Activated CD8-positive, alpha-beta T cell treated with anti-CD3 and anti-CD28 coated beads for 36 hours (primary cell): ENCODE data around the gene INTS11. TPM values are rescaled to one million over a fixed set of nuclear protein-coding genes. Genes with fewer than 3 reads are reported as not detected.

ENCODE experiments used
- ATAC-seq: fragments of 200-7000 bp; cut with Tn5 transposase; one replicate; pipeline ENCODE4 v1.10.0; 2021; ENCODE audit warnings: mild to moderate bottlenecking, moderate library complexity
- CTCF ChIA-PET: fragments of 350-600 bp; sonication (Branson Sonifier 250); formaldehyde crosslinking; loops from one replicate; lab custom pipeline; 2021; ENCODE audit warnings: antibody characterized with exemption; lab: Charles Lee
- POLR2A ChIA-PET: fragments of 350-600 bp; sonication (Branson Sonifier 250); formaldehyde crosslinking; loops from one replicate; lab custom pipeline; 2021; ENCODE audit warnings: antibody characterized with exemption; lab: Charles Lee
- DNase-seq: peaks from one replicate; pipeline ENCODE4 v3.0.0-alpha.2; 2020
- H3K27ac Mint-ChIP-seq: one replicate; pipeline ENCODE4 v1.8.0; 2021; ENCODE audit warnings: mild to moderate bottlenecking, mixed read lengths
- H3K27me3 Mint-ChIP-seq: one replicate; pipeline ENCODE4 v1.8.0; 2021; ENCODE audit warnings: mixed read lengths
- H3K36me3 Mint-ChIP-seq: one replicate; pipeline ENCODE4 v1.8.0; 2021; ENCODE audit warnings: low read depth, mixed read lengths
- H3K4me1 Mint-ChIP-seq: one replicate; pipeline ENCODE4 v1.8.0; 2021; ENCODE audit warnings: low read depth, mixed read lengths
- H3K4me3 Mint-ChIP-seq: one replicate; pipeline ENCODE4 v1.8.0; 2021; ENCODE audit warnings: mild to moderate bottlenecking, moderate library complexity, mixed read lengths
- H3K9me3 Mint-ChIP-seq: one replicate; pipeline ENCODE4 v1.8.0; 2021; ENCODE audit warnings: mixed read lengths
- intact Hi-C: fragments of 100-400 bp; cut with micrococcal nuclease; formaldehyde crosslinking; loops from one replicate; pipeline ENCODE4 v1.10.0; 2022
- microRNA-seq: library from miRNA; unstranded; fragments of <30 nt; microRNA quantifications from one replicate; pipeline ENCODE4 v1.2.0, GENCODE V29; 2022; ENCODE audit warnings: borderline microRNAs expressed, borderline replicate concordance
- total RNA-seq, 2 experiments: library from RNA; stranded (reverse); gene quantifications; one replicate each; pipeline ENCODE4 v1.2.3, GENCODE V29; 2021
- TF ChIP-seq, protein P1 (sequence below): fragments of 200-600 bp; IDR thresholded peaks from one replicate; pipeline ENCODE4 v1.8.0; 2022; ENCODE audit warnings: antibody characterized with exemption, mild to moderate bottlenecking

INTS11 gene
- total RNA-seq, 2 experiments from 2014 or later, result 110 to 122 TPM

DNA sequence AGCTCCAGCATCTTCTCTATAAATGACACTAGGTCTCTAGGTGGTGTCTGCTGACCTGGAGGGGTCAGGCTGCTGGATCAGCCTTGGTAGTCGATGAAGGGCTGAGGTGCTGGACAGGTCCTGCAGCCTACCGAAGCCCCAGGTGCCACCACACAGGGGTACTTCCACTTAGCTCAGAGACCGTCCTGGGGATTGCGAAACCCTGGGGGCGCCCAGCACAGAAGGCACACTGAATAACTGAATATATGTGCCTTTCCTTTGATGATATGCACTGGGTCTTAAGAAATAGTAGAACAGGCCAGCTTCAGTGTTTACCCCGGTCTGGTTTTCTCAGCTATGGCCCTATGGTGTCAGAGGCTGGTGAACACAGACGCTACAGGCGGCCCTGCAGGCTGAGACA, 61.7 kb downstream of the INTS11 start:
- intact Hi-C loops, result no loop called here
- Mint-ChIP-seq H3K27me3 (no peaks in the 10 kb centered on the region), H3K9me3 (no peaks in the 10 kb centered on the region), H3K4me1 (peaks cover 10% of the 10 kb centered on the region), H3K36me3 (peaks cover 39% of the 10 kb centered on the region), H3K4me3 (no peak overlapping the region), H3K27ac (no peak overlapping the region)
- ChIA-PET POLR2A (no interaction called here), CTCF (no interaction called here)
- ATAC-seq (no peak), DNase-seq (no peak)
- TF ChIP-seq, protein P1, sequence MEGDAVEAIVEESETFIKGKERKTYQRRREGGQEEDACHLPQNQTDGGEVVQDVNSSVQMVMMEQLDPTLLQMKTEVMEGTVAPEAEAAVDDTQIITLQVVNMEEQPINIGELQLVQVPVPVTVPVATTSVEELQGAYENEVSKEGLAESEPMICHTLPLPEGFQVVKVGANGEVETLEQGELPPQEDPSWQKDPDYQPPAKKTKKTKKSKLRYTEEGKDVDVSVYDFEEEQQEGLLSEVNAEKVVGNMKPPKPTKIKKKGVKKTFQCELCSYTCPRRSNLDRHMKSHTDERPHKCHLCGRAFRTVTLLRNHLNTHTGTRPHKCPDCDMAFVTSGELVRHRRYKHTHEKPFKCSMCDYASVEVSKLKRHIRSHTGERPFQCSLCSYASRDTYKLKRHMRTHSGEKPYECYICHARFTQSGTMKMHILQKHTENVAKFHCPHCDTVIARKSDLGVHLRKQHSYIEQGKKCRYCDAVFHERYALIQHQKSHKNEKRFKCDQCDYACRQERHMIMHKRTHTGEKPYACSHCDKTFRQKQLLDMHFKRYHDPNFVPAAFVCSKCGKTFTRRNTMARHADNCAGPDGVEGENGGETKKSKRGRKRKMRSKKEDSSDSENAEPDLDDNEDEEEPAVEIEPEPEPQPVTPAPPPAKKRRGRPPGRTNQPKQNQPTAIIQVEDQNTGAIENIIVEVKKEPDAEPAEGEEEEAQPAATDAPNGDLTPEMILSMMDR, result no peak

DNA sequence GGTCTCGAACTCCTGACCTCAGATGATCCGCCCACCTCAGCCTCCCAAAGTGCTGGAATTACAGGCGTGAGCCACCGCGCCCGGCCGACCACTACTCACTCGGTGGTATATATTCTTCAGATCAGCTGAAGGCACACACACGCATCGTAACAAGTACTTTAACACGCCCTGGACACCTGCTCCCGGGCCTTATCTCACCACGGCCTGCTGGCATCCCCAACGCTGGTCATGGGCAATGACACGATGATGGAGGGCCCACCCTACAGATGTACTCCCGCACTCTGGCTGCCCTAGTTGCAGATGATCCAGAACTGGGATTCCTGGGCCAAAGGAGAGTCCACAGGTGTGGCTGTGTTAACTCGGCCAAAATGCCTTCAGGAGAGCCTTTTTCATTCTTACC, 62.4 kb downstream of the INTS11 start:
- Mint-ChIP-seq H3K27ac (no peak overlapping the region), H3K4me3 (no peak overlapping the region), H3K4me1 (peaks cover 10% of the 10 kb centered on the region), H3K9me3 (no peaks in the 10 kb centered on the region), H3K27me3 (no peaks in the 10 kb centered on the region), H3K36me3 (peaks cover 38% of the 10 kb centered on the region)
- ChIA-PET POLR2A (no interaction called here), CTCF (no interaction called here)
- intact Hi-C loops, result no loop called here
- TF ChIP-seq, protein P1, result no peak
- ATAC-seq (no peak), DNase-seq (no peak)

Small RNA genes within 50 kb of the gene (microRNA-seq; reads per million reads assigned to microRNA genes)
- 1.2 reads per million for gene MIR6726
- gene MIR6727, result not detected
- not detected for gene MIR6808

Other genes with a start within 250 kb of the INTS11 start
- 10 to 100 TPM; 17.5 to 20.3 TPM for gene C1orf159, start 208.6 kb downstream of the INTS11 start, total RNA-seq
- gene TTLL10, start 150.8 kb downstream of the INTS11 start, total RNA-seq, result not detected
- gene TNFRSF18, start 118.1 kb downstream of the INTS11 start, total RNA-seq, result 100 to 1,000 TPM; 126 to 135 TPM
- 100 to 1,000 TPM; 137 to 142 TPM for gene TNFRSF4, start 110.5 kb downstream of the INTS11 start, total RNA-seq
- 10 to 100 TPM; 81.5 to 87.5 TPM for gene SDF4, start 92.7 kb downstream of the INTS11 start, total RNA-seq
- gene B3GALT6, start 92.4 kb downstream of the INTS11 start, total RNA-seq, result 10 to 100 TPM; 13.1 to 14.3 TPM
- 1 to 10 TPM; 2.6 to 4.9 TPM for gene C1QTNF12, start 77.9 kb downstream of the INTS11 start, total RNA-seq
- gene UBE2J2, start 50.8 kb downstream of the INTS11 start, total RNA-seq, result 10 to 100 TPM; 52.3 to 59.2 TPM
- 1 to 10 TPM; 4.9 to 5.6 TPM for gene SCNN1D, start 44.2 kb downstream of the INTS11 start, total RNA-seq
- 10 to 100 TPM; 41.1 to 42.5 TPM for gene ACAP3, start 16.7 kb downstream of the INTS11 start, total RNA-seq
- 10 to 100 TPM; 23.9 to 25.4 TPM for gene PUSL1, start 16.1 kb downstream of the INTS11 start, total RNA-seq
- gene CPTP, start 142 bp upstream of the INTS11 start, total RNA-seq, result 10 to 100 TPM in 1 of 2 experiments, 1 to 10 TPM in 1; 8.4 to 11.0 TPM
- under 1 TPM; 0.13 to 0.14 TPM for gene TAS1R3, start 6.6 kb upstream of the INTS11 start, total RNA-seq
- 10 to 100 TPM; 37.2 to 39.2 TPM for gene DVL1, start 24.8 kb upstream of the INTS11 start, total RNA-seq
- under 1 TPM; 0.92 to 0.98 TPM for gene MXRA8, start 33.9 kb upstream of the INTS11 start, total RNA-seq
- gene AURKAIP1, start 50.5 kb upstream of the INTS11 start, total RNA-seq, result 100 to 1,000 TPM; 127 TPM
- gene CCNL2, start 74.7 kb upstream of the INTS11 start, total RNA-seq, result 10 to 100 TPM; 86.3 to 92.4 TPM
- 100 to 1,000 TPM; 127 to 129 TPM for gene MRPL20, start 82.6 kb upstream of the INTS11 start, total RNA-seq
- not detected for gene ANKRD65, start 96.6 kb upstream of the INTS11 start, total RNA-seq
- gene VWA1, start 111.0 kb upstream of the INTS11 start, total RNA-seq, result under 1 TPM; 0.72 to 0.97 TPM
- 1 to 10 TPM in 1 of 2 experiments, under 1 TPM in 1; 0.99 to 1.8 TPM for gene ATAD3C, start 125.0 kb upstream of the INTS11 start, total RNA-seq
- 10 to 100 TPM; 42.5 to 48.1 TPM for gene ATAD3B, start 147.1 kb upstream of the INTS11 start, total RNA-seq
- gene ATAD3A, start 187.5 kb upstream of the INTS11 start, total RNA-seq, result 10 to 100 TPM; 61.7 to 65.1 TPM
- gene TMEM240, start 216.0 kb upstream of the INTS11 start, total RNA-seq, result under 1 TPM; 0.45 to 0.74 TPM